HG02840 (cell line): ENCODE data around the gene ARHGEF19.

Source experiments
- ATAC-seq: cut with Tn5 transposase; IDR thresholded peaks from one replicate; pipeline ENCODE4 v1.9.1; 2021; ENCODE audit warnings: mild to moderate bottlenecking, moderate library complexity, moderate number of reproducible peaks; ENCODE audit not compliant: unreplicated experiment, low FRiP score

The ARHGEF19 gene

GRCh38 chr1:16184557-16185303 lies 27.7 kb downstream of the ARHGEF19 start:
- no peak for ATAC-seq

- no peak for ATAC-seq
Observed at GRCh38 chr1:16183765-16184556, 28.5 kb downstream of the ARHGEF19 start.

- no peak for ATAC-seq
Observed at GRCh38 chr1:16183179-16183578, 29.3 kb downstream of the ARHGEF19 start.

- no peak for ATAC-seq
Observed at GRCh38 chr1:16181887-16182719, 30.3 kb downstream of the ARHGEF19 start.

- no peak for ATAC-seq
Observed at GRCh38 chr1:16180291-16180824, 32.1 kb downstream of the ARHGEF19 start.

GRCh38 chr1:16178596-16179497 lies 33.6 kb downstream of the ARHGEF19 start:
- no peak for ATAC-seq

- no peak for ATAC-seq
Observed at GRCh38 chr1:16177306-16177705, 35.1 kb downstream of the ARHGEF19 start.

- no peak for ATAC-seq
Observed at GRCh38 chr1:16176653-16177052, 35.8 kb downstream of the ARHGEF19 start.

GRCh38 chr1:16175610-16176553 lies 36.6 kb downstream of the ARHGEF19 start:
- no peak for ATAC-seq

- ATAC-seq: no peak
Observed at GRCh38 chr1:16174886-16175598, 37.4 kb downstream of the ARHGEF19 start.

GRCh38 chr1:16174261-16174868 lies 38.1 kb downstream of the ARHGEF19 start:
- ATAC-seq: no peak

- ATAC-seq: no peak
Observed at GRCh38 chr1:16173447-16174260, 38.8 kb downstream of the ARHGEF19 start.

- ATAC-seq: no peak
Observed at GRCh38 chr1:16172964-16173446, 39.4 kb downstream of the ARHGEF19 start.

GRCh38 chr1:16172218-16172830 lies 40.1 kb downstream of the ARHGEF19 start:
- ATAC-seq: no peak

- no peak for ATAC-seq
Observed at GRCh38 chr1:16171314-16172151, 40.9 kb downstream of the ARHGEF19 start.
